BLaER1 treated with 17β-estradiol and CSF1 and Interleukin-3, amounts not matched to agents 10 nM and 100 nM (cell line): ENCODE results near the gene GAK.

Experiments used
- H3K27ac ChIP-seq, 11 experiments: shearing (Covaris generic); formaldehyde crosslinking; 2 replicates each; pipeline ENCODE4 v1.8.1; 2022
- H3K27me3 ChIP-seq, 11 experiments: shearing (Covaris generic); formaldehyde crosslinking; 2 replicates each; pipeline ENCODE4 v1.8.1; 2022
- H3K36me3 ChIP-seq, 11 experiments: shearing (Covaris generic); formaldehyde crosslinking; 2 replicates each; pipeline ENCODE4 v1.8.1; 2022
- H3K4me1 ChIP-seq, 10 experiments: shearing (Covaris generic); formaldehyde crosslinking; 2 replicates each; pipeline ENCODE4 v1.8.1; 2022
- H3K4me2 ChIP-seq, 11 experiments: shearing (Covaris generic); formaldehyde crosslinking; 2 replicates each; pipeline ENCODE4 v1.8.1; 2022
- H3K4me3 ChIP-seq, 10 experiments: shearing (Covaris generic); formaldehyde crosslinking; 2 replicates each; pipeline ENCODE4 v1.8.1; 2022
- H3K9ac ChIP-seq, 11 experiments: shearing (Covaris generic); formaldehyde crosslinking; 2 replicates each; pipeline ENCODE4 v1.8.1; 2022
- H3K9me3 ChIP-seq, 11 experiments: shearing (Covaris generic); formaldehyde crosslinking; replicated peaks in 1 of 11; 2 replicates each; pipeline ENCODE4 v1.8.1; 2022
- H4K20me1 ChIP-seq, 11 experiments: shearing (Covaris generic); formaldehyde crosslinking; 2 replicates each; pipeline ENCODE4 v1.8.1; 2022
- Cebpa-rat ChIP-seq, 11 experiments: shearing (Covaris generic); IDR thresholded peaks; 2 replicates each; pipeline ENCODE4 v1.8.1; 2022

The GAK gene

DNA sequence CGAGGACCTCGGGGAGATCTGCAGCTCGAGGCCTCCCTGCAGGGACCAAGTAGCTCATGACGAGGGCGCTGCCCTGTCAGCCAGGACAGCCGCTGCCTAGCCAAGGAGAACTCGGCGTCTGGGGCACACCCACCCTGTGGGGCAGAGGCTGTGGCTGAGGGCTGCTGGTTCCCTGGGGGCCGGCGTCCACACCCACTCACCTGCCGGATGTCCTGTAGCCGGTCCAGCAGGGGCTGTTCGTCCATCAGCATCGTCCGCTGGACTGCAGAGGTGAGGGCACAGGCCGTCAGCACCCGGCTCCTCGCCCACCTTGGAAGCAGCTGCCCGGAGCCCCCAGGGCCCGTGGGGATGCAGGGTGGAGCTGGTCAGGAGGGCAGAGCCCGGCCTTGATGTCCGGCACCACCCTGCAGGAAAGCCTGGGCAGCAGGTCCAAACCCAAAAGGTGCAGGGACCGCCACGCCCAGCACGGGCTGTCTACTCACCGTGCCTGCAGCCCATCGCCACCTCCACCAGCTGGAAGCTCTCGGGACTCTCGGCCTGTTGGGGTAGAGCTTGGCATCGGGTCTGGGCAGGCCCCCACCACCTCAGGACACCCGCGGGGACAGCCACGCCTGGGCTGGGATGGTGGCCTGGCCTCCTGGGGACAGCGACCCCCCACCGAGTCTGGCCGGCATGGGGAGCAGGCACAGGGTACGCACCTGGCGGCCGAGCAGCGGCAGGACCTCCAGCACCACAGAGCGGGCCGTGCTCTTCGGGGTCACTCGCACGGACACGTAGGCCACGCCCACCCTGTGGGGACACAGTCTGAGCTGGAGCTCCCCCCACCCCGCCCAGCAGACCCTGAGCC, 34.4 kb upstream of the GAK start:
- no peaks in the 10 kb centered on the region for H3K9me3 ChIP-seq
- peaks cover 11 to 27% (median 21%) of the 10 kb centered on the region in 10 experiments; a peak in 18 of 20 replicates for H3K4me1 ChIP-seq
- H4K20me1 ChIP-seq: peaks cover 9 to 92% (median 45%) of the 10 kb centered on the region in 11 experiments
- H3K9ac ChIP-seq: no peak overlapping the region
- TF ChIP-seq Cebpa-rat (IDR thresholded peaks at IDR 0.05): no peak
- peaks cover 45 to 87% (median 66%) of the 10 kb centered on the region in 11 experiments for H3K36me3 ChIP-seq
- H3K27me3 ChIP-seq: no peaks in the 10 kb centered on the region
- H3K4me2 ChIP-seq: no peak overlapping the region
- H3K27ac ChIP-seq: no peak overlapping the region
- H3K4me3 ChIP-seq: no peak overlapping the region

DNA sequence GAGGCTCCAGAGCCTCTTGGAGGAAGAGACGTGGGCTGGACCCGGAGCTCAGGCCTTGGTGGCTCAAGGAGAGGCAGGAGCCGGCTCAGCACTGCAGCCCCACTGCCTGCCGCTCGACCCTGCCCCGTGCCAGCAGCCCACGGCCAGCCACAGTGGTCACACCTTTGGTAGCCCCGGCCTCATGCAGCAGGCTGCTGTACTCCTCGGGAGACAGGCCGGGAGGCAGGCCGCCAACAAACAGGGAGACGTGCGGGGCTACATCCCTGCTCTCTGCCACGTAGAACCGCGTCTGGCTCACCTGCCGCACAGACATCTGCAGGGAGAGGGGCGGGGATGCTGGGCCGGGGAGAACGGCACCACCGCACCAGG, 33.6 kb upstream of the GAK start:
- Histone ChIP-seq H3K4me2 (no peak overlapping the region), H3K9me3 (no peaks in the 10 kb centered on the region), H3K27me3 (no peaks in the 10 kb centered on the region), H3K27ac (no peak overlapping the region), H3K36me3 (peaks cover 47 to 89% (median 73%) of the 10 kb centered on the region in 11 experiments), H3K4me3 (no peak overlapping the region), H4K20me1 (peaks cover 1 to 92% (median 37%) of the 10 kb centered on the region in 11 experiments; a peak in 21 of 22 replicates), H3K9ac (no peak overlapping the region), H3K4me1 (peaks cover 6 to 20% (median 15%) of the 10 kb centered on the region in 10 experiments; a peak in 18 of 20 replicates)
- no peak for TF ChIP-seq Cebpa-rat (IDR thresholded peaks at IDR 0.05)

DNA sequence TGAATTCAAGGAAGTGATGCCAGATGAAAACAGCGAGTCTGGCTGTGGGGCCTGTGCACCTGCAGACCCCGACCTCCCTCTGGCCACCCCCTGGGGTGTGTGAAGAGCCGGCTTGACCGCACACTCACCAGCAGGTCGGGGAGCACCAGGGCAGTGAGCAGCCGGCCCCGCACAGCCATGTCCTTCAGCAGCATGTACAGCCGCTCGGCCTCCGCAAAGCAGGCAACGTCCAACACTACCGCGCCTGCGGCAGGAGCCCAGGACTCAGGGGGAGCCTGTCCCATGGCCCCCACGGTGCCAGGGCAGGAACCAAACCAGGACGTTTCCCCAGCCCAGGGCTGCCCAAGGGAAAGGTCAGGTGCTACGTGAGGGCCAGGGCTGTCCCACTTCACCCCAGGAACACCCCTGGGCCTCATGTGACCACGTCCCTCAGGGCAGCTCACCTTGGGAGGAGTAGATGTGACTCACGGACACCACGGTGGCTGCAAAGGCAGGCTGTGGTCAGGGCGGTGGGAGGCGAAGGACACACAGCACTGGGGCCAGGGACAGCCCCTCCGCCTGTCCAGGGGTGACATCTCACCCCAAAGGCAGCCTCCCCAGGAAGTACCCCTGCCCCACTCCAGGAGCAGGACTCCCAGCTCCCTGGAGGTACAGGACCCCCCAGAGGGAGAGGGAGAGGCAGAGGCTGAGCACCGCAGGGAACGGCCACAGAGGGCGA, 33.1 kb upstream of the GAK start:
- H3K9ac ChIP-seq: no peak overlapping the region

DNA sequence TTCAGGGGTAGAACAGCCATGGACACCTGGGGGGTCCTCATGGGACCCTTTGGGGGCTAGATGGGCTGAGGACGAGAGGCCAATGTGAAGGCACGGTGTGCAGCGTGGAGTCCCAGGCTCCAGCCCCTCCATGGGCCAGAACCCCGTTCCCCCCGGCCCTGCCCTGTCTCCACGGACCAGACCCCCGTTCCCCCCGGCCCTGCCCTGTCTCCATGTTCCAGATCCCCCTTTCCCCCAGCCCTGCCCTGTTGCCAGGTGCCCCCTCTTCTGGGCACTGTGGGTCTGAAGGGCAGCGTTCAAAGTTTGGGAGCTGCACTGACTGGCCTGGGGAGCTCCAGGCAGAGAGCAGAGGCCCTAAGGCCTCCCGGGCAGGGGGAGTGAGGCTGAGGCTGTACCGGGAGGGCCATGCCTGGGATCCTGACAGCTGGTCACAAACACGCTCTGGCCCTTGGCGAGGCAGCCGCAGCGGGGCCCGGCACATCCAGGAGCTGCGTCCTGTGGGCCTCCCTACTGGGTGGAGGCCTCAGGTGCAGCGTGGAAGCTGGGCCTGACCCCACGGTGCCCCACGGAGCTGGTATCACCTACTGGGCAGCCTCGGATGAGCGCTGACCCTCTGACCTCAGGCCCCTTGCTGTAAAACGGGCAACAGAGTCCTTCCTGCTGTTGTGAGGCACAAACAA, 32.4 kb upstream of the GAK start:
- H3K27ac ChIP-seq: no peak overlapping the region
- peaks cover 56 to 94% (median 79%) of the 10 kb centered on the region in 11 experiments for H3K36me3 ChIP-seq
- no peak for TF ChIP-seq Cebpa-rat (IDR thresholded peaks at IDR 0.05)
- H3K27me3 ChIP-seq: no peaks in the 10 kb centered on the region
- no peaks in the 10 kb centered on the region for H3K9me3 ChIP-seq
- peaks cover 0 to 13% (median 11%) of the 10 kb centered on the region in 10 experiments; a peak in 11 of 20 replicates for H3K4me1 ChIP-seq
- no peak overlapping the region for H3K4me3 ChIP-seq
- no peak overlapping the region for H3K9ac ChIP-seq
- H4K20me1 ChIP-seq: peaks cover 0 to 92% (median 32%) of the 10 kb centered on the region in 11 experiments; a peak in 19 of 22 replicates
- H3K4me2 ChIP-seq: no peak overlapping the region

More for the DNA sequence above, 33.1 kb upstream of the GAK start:
- Histone ChIP-seq H3K36me3 (peaks cover 52 to 90% (median 75%) of the 10 kb centered on the region in 11 experiments), H3K4me1 (peaks cover 5 to 14% (median 13%) of the 10 kb centered on the region in 10 experiments; a peak in 18 of 20 replicates), H3K9me3 (no peaks in the 10 kb centered on the region), H4K20me1 (peaks cover 0 to 92% (median 32%) of the 10 kb centered on the region in 11 experiments; a peak in 20 of 22 replicates), H3K27me3 (no peaks in the 10 kb centered on the region), H3K4me3 (no peak overlapping the region), H3K27ac (no peak overlapping the region), H3K4me2 (no peak overlapping the region)
- TF ChIP-seq Cebpa-rat (IDR thresholded peaks at IDR 0.05): no peak

DNA sequence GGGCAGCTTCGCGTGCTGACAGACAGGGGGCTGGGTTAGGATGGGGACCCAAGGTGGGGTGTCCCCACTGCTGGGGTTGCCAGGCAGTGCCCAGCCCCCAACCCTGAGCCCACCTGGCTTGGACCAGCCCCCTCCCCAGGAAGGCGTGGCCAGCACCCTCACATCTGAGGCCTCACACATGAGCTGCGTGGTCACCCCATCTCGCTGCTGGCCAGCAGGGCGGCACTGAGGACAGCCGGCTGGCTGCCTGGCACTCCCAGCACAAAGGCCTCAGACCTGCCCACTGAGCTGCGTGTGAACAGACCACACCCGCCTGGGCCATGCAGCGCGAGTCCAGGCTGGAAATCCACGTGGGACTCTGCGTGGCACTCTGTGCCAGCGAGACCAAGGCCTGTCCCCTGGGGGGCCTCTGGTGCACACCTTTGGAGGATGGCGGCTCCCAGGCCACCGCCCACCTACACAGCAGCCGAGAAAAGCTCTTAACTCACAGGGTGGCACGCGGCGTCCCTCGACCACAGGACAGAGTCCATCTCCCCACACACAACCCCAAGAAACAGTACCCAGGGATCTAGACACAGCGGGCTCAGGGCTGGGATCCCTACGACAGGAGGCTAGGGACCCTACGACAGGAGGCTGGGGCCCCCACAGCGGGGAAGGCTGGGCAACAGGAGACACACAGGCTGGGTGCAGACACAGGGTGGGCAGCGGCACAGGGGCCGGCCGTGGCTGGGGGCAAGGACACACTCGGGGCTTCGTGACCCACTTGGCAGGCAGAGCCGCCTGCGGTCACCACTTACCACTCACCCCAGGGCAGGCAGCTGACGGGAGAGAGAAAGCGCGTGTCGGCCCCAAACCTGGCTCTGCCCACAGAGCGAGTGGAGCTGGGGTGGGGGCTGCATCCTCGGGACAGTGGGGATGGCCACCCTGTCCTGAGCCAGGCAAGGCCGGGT, 31.4 kb upstream of the GAK start:
- no peak overlapping the region for H3K27ac ChIP-seq
- peaks cover 0 to 92% (median 27%) of the 10 kb centered on the region in 11 experiments; a peak in 18 of 22 replicates for H4K20me1 ChIP-seq
- peak overlapping the region in 1 of 11 experiments; percentile 18; a peak in 2 of 22 replicates for H3K9ac ChIP-seq
- no peak overlapping the region for H3K4me3 ChIP-seq
- no peaks in the 10 kb centered on the region for H3K27me3 ChIP-seq
- H3K9me3 ChIP-seq: no peaks in the 10 kb centered on the region
- no peak overlapping the region for H3K4me2 ChIP-seq
- TF ChIP-seq Cebpa-rat (IDR thresholded peaks at IDR 0.05): no peak
- peaks cover 0 to 4% (median 3%) of the 10 kb centered on the region in 10 experiments; a peak in 9 of 20 replicates for H3K4me1 ChIP-seq
- H3K36me3 ChIP-seq: peaks cover 65 to 96% (median 87%) of the 10 kb centered on the region in 11 experiments

DNA sequence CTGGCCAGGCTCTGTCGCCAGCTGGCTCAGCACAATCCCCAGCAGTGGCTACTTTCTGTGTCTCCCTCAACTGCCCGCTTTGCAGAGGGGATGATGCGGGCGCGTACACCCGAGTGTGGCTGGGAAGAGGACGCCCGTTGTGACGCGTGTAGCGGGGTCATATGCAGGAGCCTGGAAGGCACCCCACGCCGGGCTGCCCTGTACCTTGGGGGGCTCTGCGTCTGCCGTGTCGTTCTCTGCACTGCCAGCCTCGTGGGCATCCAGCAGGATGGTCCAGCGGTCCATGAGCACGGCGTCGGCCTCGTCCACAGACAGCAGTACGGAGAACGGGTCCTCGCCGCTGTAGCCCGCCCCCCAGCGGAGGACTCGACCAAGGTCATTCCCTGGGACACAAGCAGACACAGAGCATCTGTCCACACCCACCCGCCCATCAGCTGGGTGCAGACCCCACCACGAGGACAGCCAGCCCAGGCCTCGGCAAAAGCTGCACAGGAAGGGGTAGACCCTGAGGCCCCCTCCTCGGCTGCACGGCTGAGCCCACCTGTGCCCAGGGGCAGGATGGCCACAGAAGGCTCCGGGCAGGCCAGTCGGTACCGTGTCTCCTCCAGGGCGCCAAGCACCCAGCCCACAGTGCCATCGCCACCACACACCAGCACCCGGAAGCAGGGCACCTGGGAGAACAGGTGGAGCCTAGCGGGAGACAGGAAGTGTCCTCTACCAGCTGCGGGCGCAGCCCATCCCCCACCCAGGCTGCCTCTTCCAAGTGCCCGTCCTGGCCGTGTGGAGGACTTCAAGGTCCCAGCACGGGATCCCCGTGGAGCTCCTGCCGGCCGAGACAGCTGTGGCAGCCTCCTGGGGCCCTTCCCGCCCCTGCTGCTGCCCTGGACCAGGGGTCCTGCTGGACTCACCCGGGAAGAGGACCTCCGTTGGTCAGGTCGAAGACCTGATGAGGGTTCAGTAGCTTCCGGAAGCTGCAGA, 30.4 kb upstream of the GAK start:
- TF ChIP-seq Cebpa-rat (IDR thresholded peaks at IDR 0.05): no peak
- Histone ChIP-seq H3K27me3 (no peaks in the 10 kb centered on the region), H4K20me1 (peaks cover 0 to 95% (median 32%) of the 10 kb centered on the region in 11 experiments; a peak in 15 of 22 replicates), H3K4me2 (no peak overlapping the region), H3K27ac (no peak overlapping the region), H3K9ac (no peak overlapping the region), H3K36me3 (peaks cover 66 to 100% (median 96%) of the 10 kb centered on the region in 11 experiments), H3K9me3 (no peaks in the 10 kb centered on the region), H3K4me1 (no peaks in the 10 kb centered on the region), H3K4me3 (no peak overlapping the region)
